GM18858 (cell line): ENCODE results near the gene PLCL1.

Source experiments
- ATAC-seq: cut with Tn5 transposase; IDR thresholded peaks from one replicate; pipeline ENCODE4 v1.9.1; 2021; ENCODE audit not compliant: unreplicated experiment

The PLCL1 gene

GRCh38 chr2:197924483-197924882 is 120.1 kb downstream of the PLCL1 start:
- no peak for ATAC-seq

GRCh38 chr2:197925204-197925603 is 120.8 kb downstream of the PLCL1 start:
- ATAC-seq, result no peak

- ATAC-seq, result no peak
These were observed 121.6 kb downstream of the PLCL1 start for GRCh38 chr2:197925976-197926375.

GRCh38 chr2:197926673-197927072 is 122.3 kb downstream of the PLCL1 start:
- no peak for ATAC-seq

GRCh38 chr2:197927994-197928393 is 123.6 kb downstream of the PLCL1 start:
- no peak for ATAC-seq

GRCh38 chr2:197929008-197929885 is 124.9 kb downstream of the PLCL1 start:
- ATAC-seq, result no peak

GRCh38 chr2:197929886-197930227 is 125.5 kb downstream of the PLCL1 start:
- ATAC-seq, result no peak

GRCh38 chr2:197930570-197931278 is 126.3 kb downstream of the PLCL1 start:
- no peak for ATAC-seq

- no peak for ATAC-seq
These were observed 127.4 kb downstream of the PLCL1 start for GRCh38 chr2:197931661-197932312.

- ATAC-seq, result no peak
These were observed 128.0 kb downstream of the PLCL1 start for GRCh38 chr2:197932374-197932773.

- no peak for ATAC-seq
These were observed 130.0 kb downstream of the PLCL1 start for GRCh38 chr2:197934261-197934933.

GRCh38 chr2:197934934-197935289 is 130.5 kb downstream of the PLCL1 start:
- ATAC-seq, result no peak

GRCh38 chr2:197937814-197938213 is 133.4 kb downstream of the PLCL1 start:
- ATAC-seq, result no peak

GRCh38 chr2:197938555-197938954 is 134.2 kb downstream of the PLCL1 start:
- ATAC-seq, result no peak

- ATAC-seq, result no peak
These were observed 135.4 kb downstream of the PLCL1 start for GRCh38 chr2:197939787-197940186.

- ATAC-seq, result no peak
These were observed 136.0 kb downstream of the PLCL1 start for GRCh38 chr2:197940382-197940781.

- ATAC-seq, result no peak
These were observed 137.3 kb downstream of the PLCL1 start for GRCh38 chr2:197941715-197942114.

- no peak for ATAC-seq
These were observed 139.3 kb downstream of the PLCL1 start for GRCh38 chr2:197943731-197944130.

- ATAC-seq, result no peak
These were observed 140.2 kb downstream of the PLCL1 start for GRCh38 chr2:197944416-197945096.

- no peak for ATAC-seq
These were observed 142.2 kb downstream of the PLCL1 start for GRCh38 chr2:197946562-197946961.

- no peak for ATAC-seq
These were observed 142.9 kb downstream of the PLCL1 start for GRCh38 chr2:197947219-197947757.
